ENCODE data around the gene EVPL.
"Not testable (repeated sequence)": the region's sequence is repeated elsewhere in the genome, so short reads cannot be mapped to it uniquely, and the experiment has no call there.

EVPL gene

GRCh38 chr17:76027159-76027839, at the start of gene EVPL:
EVPL (minus strand) TSS chr17:76027306; CDS start chr17:76027198, 108 bp downstream.
- H3K9me3 ChIP-seq (ENCODE audit: control insufficient read depth, insufficient read depth, low read depth, low read length), result no peaks in the 10 kb centered on the region; the same call in 1 of the 2 replicates
- H3K4me1 ChIP-seq (ENCODE audit: control insufficient read depth, insufficient read depth, low read length), result peaks cover 15% of the 10 kb centered on the region
- no peaks in the 10 kb centered on the region for H3K36me3 ChIP-seq (ENCODE audit: control insufficient read depth, insufficient read depth, low read length)
- no peak within 1 kb of the TSS for H3K9ac ChIP-seq (ENCODE audit: low read length)
- no peak within 1 kb of the TSS for H3K4me3 ChIP-seq (ENCODE audit: low read depth, low read length)
- no peak within 1 kb of the TSS for H3K27ac ChIP-seq (ENCODE audit: low read depth, low read length)
- H3K27me3 ChIP-seq (ENCODE audit: control insufficient read depth, insufficient read depth, low read length), result no peaks in the 10 kb centered on the region

DNA sequence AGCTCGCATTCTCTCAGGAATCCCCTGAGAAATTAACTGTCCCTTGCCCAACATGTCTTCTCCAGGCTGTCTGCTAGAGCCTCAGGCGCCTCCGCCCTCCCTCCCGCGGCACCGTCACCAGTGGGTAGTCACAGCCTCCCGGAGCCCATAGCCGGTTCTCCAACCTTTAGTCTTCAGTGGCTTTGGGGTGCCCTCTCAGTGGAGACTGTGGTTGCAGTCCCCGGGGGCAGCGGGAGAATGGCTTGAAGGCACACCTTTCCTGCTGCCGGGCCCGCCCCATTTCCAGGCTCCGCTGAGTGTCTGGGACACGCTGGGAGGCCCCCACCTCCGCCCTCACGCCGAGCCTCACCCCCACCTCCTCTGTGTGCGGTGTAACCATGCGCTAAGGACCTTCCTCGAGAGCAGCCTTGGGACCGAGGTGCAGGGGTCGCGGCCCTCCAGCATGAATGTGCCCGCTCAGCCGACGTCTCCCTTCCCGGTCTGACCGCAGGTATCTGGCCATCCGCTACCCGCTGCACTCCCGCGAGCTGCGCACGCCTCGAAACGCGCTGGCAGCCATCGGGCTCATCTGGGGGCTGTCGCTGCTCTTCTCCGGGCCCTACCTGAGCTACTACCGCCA, 49.1 kb upstream of the EVPL start:
- no peak overlapping the region for H3K27ac ChIP-seq (ENCODE audit: low read depth, low read length)
- H3K27me3 ChIP-seq (ENCODE audit: control insufficient read depth, insufficient read depth, low read length), result peaks cover 73% of the 10 kb centered on the region
- no peaks in the 10 kb centered on the region for H3K36me3 ChIP-seq (ENCODE audit: control insufficient read depth, insufficient read depth, low read length)
- peak overlapping the region; percentile 66 for H3K4me3 ChIP-seq (ENCODE audit: low read depth, low read length)
- H3K9ac ChIP-seq (ENCODE audit: low read length), result no peak overlapping the region
- H3K9me3 ChIP-seq (ENCODE audit: control insufficient read depth, insufficient read depth, low read depth, low read length), result no peaks in the 10 kb centered on the region
- peaks cover 51% of the 10 kb centered on the region for H3K4me1 ChIP-seq (ENCODE audit: control insufficient read depth, insufficient read depth, low read length)

DNA sequence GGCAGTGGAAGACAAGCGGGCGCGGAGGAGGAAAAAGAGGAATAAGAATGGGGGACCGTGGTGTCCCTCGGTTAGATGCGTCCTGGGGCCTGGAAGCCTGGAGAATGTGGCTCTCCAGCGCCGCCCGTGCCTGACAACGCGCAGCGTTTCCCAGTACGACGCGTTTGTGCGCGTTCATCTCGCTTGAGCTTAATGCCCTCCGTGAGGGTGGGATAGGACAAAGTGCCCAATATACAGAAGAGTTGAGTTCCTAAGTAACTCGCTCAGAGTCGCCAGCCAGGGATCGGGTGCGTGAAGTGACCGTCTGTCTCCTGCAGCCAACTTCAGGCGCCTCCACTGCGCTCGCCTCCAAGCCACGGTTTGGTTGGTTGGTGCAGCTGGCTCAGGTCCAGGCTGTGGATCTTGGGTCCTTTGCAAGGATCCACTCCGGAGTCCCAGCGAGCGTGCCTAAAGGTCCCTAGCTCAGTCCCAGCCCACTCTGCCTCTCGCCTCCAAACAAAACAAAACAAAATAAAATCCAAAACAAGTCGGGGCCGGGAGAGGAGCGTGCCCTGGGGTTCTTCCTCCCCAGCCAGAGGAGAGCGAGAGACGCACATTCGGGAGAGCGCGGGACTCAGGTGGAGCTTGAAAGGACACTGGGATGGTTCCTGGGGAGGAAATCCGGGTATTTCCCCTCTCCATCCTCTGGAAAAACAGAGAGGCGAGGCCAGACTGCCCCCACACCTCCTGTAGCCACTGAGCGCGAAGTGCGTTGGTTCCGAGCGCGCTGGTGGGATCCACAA, 48.4 kb upstream of the EVPL start:
- no peak overlapping the region for H3K27ac ChIP-seq (ENCODE audit: low read depth, low read length)
- no peaks in the 10 kb centered on the region for H3K36me3 ChIP-seq (ENCODE audit: control insufficient read depth, insufficient read depth, low read length)
- peak overlapping the region; percentile 66 for H3K4me3 ChIP-seq (ENCODE audit: low read depth, low read length)
- no peak overlapping the region for H3K9ac ChIP-seq (ENCODE audit: low read length)
- H3K9me3 ChIP-seq (ENCODE audit: control insufficient read depth, insufficient read depth, low read depth, low read length), result no peaks in the 10 kb centered on the region
- H3K27me3 ChIP-seq (ENCODE audit: control insufficient read depth, insufficient read depth, low read length), result peaks cover 73% of the 10 kb centered on the region
- H3K4me1 ChIP-seq (ENCODE audit: control insufficient read depth, insufficient read depth, low read length), result peaks cover 52% of the 10 kb centered on the region

DNA sequence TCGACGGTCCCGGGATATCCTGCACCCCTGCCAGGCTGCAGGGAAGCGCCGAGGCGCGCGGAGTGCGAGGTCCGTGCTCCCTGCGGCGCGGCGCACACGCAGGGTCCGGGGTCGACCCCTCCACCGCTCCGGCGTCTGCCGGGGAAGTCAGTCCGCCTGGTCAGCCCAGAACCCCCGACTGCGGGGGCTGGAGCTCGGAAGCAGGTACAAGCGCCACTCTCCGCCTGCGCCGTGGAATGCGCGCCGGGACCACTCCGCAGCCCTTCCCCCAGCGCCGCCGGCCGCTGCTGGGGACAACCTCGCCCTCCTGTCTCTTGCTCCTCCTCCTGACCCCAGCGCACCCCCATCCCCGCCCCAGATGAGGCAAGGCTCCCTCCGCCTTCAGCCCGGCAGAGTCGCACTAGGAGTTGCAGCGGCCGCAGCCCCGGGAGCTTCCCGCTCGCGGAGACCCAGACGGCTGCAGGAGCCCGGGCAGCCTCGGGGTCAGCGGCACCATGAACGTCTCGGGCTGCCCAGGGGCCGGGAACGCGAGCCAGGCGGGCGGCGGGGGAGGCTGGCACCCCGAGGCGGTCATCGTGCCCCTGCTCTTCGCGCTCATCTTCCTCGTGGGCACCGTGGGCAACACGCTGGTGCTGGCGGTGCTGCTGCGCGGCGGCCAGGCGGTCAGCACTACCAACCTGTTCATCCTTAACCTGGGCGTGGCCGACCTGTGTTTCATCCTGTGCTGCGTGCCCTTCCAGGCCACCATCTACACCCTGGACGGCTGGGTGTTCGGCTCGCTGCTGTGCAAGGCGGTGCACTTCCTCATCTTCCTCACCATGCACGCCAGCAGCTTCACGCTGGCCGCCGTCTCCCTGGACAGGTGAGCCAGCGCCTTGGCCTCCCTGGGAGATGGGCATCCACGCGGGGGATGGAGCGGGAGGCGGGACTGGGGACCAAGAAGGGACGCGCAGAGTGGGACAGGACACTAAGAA, 47.6 kb upstream of the EVPL start, which contains the start of gene GALR2:
Gene GALR2, plus strand, starts transcription at position 392 of the 974 bp plus-strand sequence. Its CDS starts 103 bp downstream, at position 495.
- Histone ChIP-seq H3K9ac (ENCODE audit: low read length) (no peak within 1 kb of the TSS), H3K36me3 (ENCODE audit: control insufficient read depth, insufficient read depth, low read length) (no peaks in the 10 kb centered on the region), H3K27ac (ENCODE audit: low read depth, low read length) (no peak within 1 kb of the TSS), H3K4me3 (ENCODE audit: low read depth, low read length) (peak within 1 kb of the TSS; percentile 66), H3K4me1 (ENCODE audit: control insufficient read depth, insufficient read depth, low read length) (peaks cover 43% of the 10 kb centered on the region), H3K9me3 (ENCODE audit: control insufficient read depth, insufficient read depth, low read depth, low read length) (no peaks in the 10 kb centered on the region), H3K27me3 (ENCODE audit: control insufficient read depth, insufficient read depth, low read length) (peaks cover 67% of the 10 kb centered on the region)

GRCh38 chr17:76072148-76072858, 45.2 kb upstream of the EVPL start, which contains the start of gene SRP68:
SRP68 (minus strand) TSS chr17:76072517; CDS start chr17:76072491, 26 bp downstream.
- Histone ChIP-seq H3K4me3 (ENCODE audit: low read depth, low read length) (peak within 1 kb of the TSS; percentile 90), H3K27ac (ENCODE audit: low read depth, low read length) (peak within 1 kb of the TSS; percentile 74; the same call in 1 of the 2 replicates), H3K9me3 (ENCODE audit: control insufficient read depth, insufficient read depth, low read depth, low read length) (no peaks in the 10 kb centered on the region), H3K9ac (ENCODE audit: low read length) (peak within 1 kb of the TSS; percentile 87), H3K4me1 (ENCODE audit: control insufficient read depth, insufficient read depth, low read length) (peaks cover 33% of the 10 kb centered on the region), H3K36me3 (ENCODE audit: control insufficient read depth, insufficient read depth, low read length) (peaks cover 13% of the 10 kb centered on the region), H3K27me3 (ENCODE audit: control insufficient read depth, insufficient read depth, low read length) (peaks cover 44% of the 10 kb centered on the region)

- Histone ChIP-seq H3K27ac (ENCODE audit: low read depth, low read length) (peak overlapping the region; percentile 74; the same call in 1 of the 2 replicates), H3K9ac (ENCODE audit: low read length) (peak overlapping the region; percentile 87), H3K4me1 (ENCODE audit: control insufficient read depth, insufficient read depth, low read length) (peaks cover 27% of the 10 kb centered on the region), H3K36me3 (ENCODE audit: control insufficient read depth, insufficient read depth, low read length) (peaks cover 19% of the 10 kb centered on the region), H3K4me3 (ENCODE audit: low read depth, low read length) (peak overlapping the region; percentile 90), H3K27me3 (ENCODE audit: control insufficient read depth, insufficient read depth, low read length) (peaks cover 37% of the 10 kb centered on the region), H3K9me3 (ENCODE audit: control insufficient read depth, insufficient read depth, low read depth, low read length) (no peaks in the 10 kb centered on the region)
Observed at GRCh38 chr17:76071531-76072147, 44.5 kb upstream of the EVPL start.

- Histone ChIP-seq H3K36me3 (ENCODE audit: control insufficient read depth, insufficient read depth, low read length) (peaks cover 70% of the 10 kb centered on the region), H3K27me3 (ENCODE audit: control insufficient read depth, insufficient read depth, low read length) (no peaks in the 10 kb centered on the region), H3K9me3 (ENCODE audit: control insufficient read depth, insufficient read depth, low read depth, low read length) (no peaks in the 10 kb centered on the region), H3K4me1 (ENCODE audit: control insufficient read depth, insufficient read depth, low read length) (peaks cover 2% of the 10 kb centered on the region; the same call in 1 of the 2 replicates), H3K9ac (ENCODE audit: low read length) (no peak overlapping the region), H3K27ac (ENCODE audit: low read depth, low read length) (no peak overlapping the region), H3K4me3 (ENCODE audit: low read depth, low read length) (no peak overlapping the region)
Observed at GRCh38 chr17:76065775-76066174, 38.7 kb upstream of the EVPL start.

GRCh38 chr17:76063875-76064546, 36.9 kb upstream of the EVPL start:
- Histone ChIP-seq H3K36me3 (ENCODE audit: control insufficient read depth, insufficient read depth, low read length) (peaks cover 86% of the 10 kb centered on the region), H3K9me3 (ENCODE audit: control insufficient read depth, insufficient read depth, low read depth, low read length) (no peaks in the 10 kb centered on the region), H3K27ac (ENCODE audit: low read depth, low read length) (no peak overlapping the region), H3K4me3 (ENCODE audit: low read depth, low read length) (no peak overlapping the region), H3K9ac (ENCODE audit: low read length) (no peak overlapping the region), H3K4me1 (ENCODE audit: control insufficient read depth, insufficient read depth, low read length) (no peaks in the 10 kb centered on the region), H3K27me3 (ENCODE audit: control insufficient read depth, insufficient read depth, low read length) (no peaks in the 10 kb centered on the region)

GRCh38 chr17:76058264-76058663, 31.2 kb upstream of the EVPL start:
- not testable (repeated sequence) for H3K27me3 ChIP-seq (ENCODE audit: control insufficient read depth, insufficient read depth, low read length); H3K27ac ChIP-seq (ENCODE audit: low read depth, low read length); H3K4me1 ChIP-seq (ENCODE audit: control insufficient read depth, insufficient read depth, low read length); H3K4me3 ChIP-seq (ENCODE audit: low read depth, low read length); H3K9me3 ChIP-seq (ENCODE audit: control insufficient read depth, insufficient read depth, low read depth, low read length); H3K9ac ChIP-seq (ENCODE audit: low read length)
- H3K36me3 ChIP-seq (ENCODE audit: control insufficient read depth, insufficient read depth, low read length), result peaks cover 87% of the 10 kb centered on the region

Measured in HUES6 (cell line).